HepG2 (cell line): ENCODE results near the gene NDRG3. TPM values are rescaled to one million over a fixed set of nuclear protein-coding genes. Genes with fewer than 3 reads are reported as not detected.

Experiments used
- FUBP1 ChIP-seq: sonication (generic); formaldehyde crosslinking; IDR thresholded peaks from 2 replicates; pipeline ENCODE4 v1.5.1; 2020; ENCODE audit warnings: missing genetic modification reagents, mild to moderate bottlenecking, borderline replicate concordance
- GPN1 ChIP-seq: sonication (generic); formaldehyde crosslinking; IDR thresholded peaks from 2 replicates; pipeline ENCODE4 v1.5.1; 2020; ENCODE audit warnings: missing genetic modification reagents, borderline replicate concordance
- HOXA5 ChIP-seq: sonication (generic); formaldehyde crosslinking; IDR thresholded peaks from 2 replicates; pipeline ENCODE4 v1.4.0; 2020; ENCODE audit warnings: missing genetic modification reagents
- KDM1A ChIP-seq: IDR thresholded peaks from 2 replicates; pipeline ENCODE4 v1.6.1; 2016; ENCODE audit warnings: missing compliant biosample characterization
- KLF15 ChIP-seq: sonication (generic); formaldehyde crosslinking; IDR thresholded peaks from 2 replicates; pipeline ENCODE4 v1.8.1; 2023; ENCODE audit warnings: borderline replicate concordance, mild to moderate bottlenecking, inconsistent platforms, missing genetic modification reagents, mixed read lengths
- KLF16 ChIP-seq, 2 experiments: sonication (generic) in 1 of 2; formaldehyde crosslinking in 1 of 2; IDR thresholded peaks; 2 replicates each; pipeline versions ENCODE4 v1.6.1 to v1.8.0; 2016 to 2023; ENCODE audit warnings: missing genetic modification reagents in 2 of 2, missing compliant biosample characterization in 1 of 2
- NCOR1 ChIP-seq: fragments of 200-600 bp; sonication (generic); IDR thresholded peaks from 2 replicates; pipeline ENCODE4 v1.7.0; 2017; ENCODE audit warnings: antibody characterized with exemption, low read length, borderline replicate concordance
- SIX1 ChIP-seq: sonication (generic); formaldehyde crosslinking; IDR thresholded peaks from 2 replicates; pipeline ENCODE4 v1.4.0; 2020; ENCODE audit warnings: missing genetic modification reagents, borderline replicate concordance
- SRSF9 ChIP-seq: fragments of 200-400 bp; formaldehyde crosslinking; IDR thresholded peaks from 2 replicates; pipeline ENCODE4 v1.6.1; 2018; ENCODE audit warnings: borderline replicate concordance, mild to moderate bottlenecking, low read depth, low read length; ENCODE audit not compliant: insufficient read depth, poor library complexity, severe bottlenecking
- TCF7 ChIP-seq: sonication (generic); IDR thresholded peaks from 2 replicates; pipeline ENCODE4 v1.6.1; 2016; ENCODE audit warnings: antibody characterized with exemption, low read depth
- ZFAT ChIP-seq: sonication (generic); formaldehyde crosslinking; conservative IDR thresholded peaks from 2 replicates; pipeline ENCODE4 v1.8.1; 2023; ENCODE audit warnings: missing genetic modification reagents, inconsistent platforms
- ZNF180 ChIP-seq: sonication (generic); formaldehyde crosslinking; IDR thresholded peaks from 2 replicates; pipeline ENCODE4 v1.4.0; 2020; ENCODE audit warnings: low read depth, missing genetic modification reagents, borderline replicate concordance
- ZNF24 ChIP-seq: fragments of 450-650 bp; IDR thresholded peaks from 2 replicates; pipeline ENCODE4 v1.6.1; 2017; ENCODE audit warnings: antibody characterized with exemption, mild to moderate bottlenecking
- ZNF362 ChIP-seq: sonication (generic); formaldehyde crosslinking; IDR thresholded peaks from 2 replicates; pipeline ENCODE4 v1.4.0; 2020; ENCODE audit warnings: missing genetic modification reagents, mild to moderate bottlenecking, borderline replicate concordance
- ZNF562 ChIP-seq: sonication (generic); formaldehyde crosslinking; IDR thresholded peaks from 2 replicates; pipeline ENCODE4 v1.8.0; 2022; ENCODE audit warnings: missing genetic modification reagents, borderline replicate concordance
- ZNF616 ChIP-seq: sonication (generic); formaldehyde crosslinking; IDR thresholded peaks from 2 replicates; pipeline ENCODE4 v1.5.0; 2020; ENCODE audit warnings: low read depth, mild to moderate bottlenecking, missing genetic modification reagents
- polyA plus RNA-seq, 8 experiments: library from polyadenylated mRNA; depleted of rRNA in 3 of 8; stranded (reverse) in 7 of 8; unstranded in 1 of 8; fragments of >200 nt; fragmentation: Illumina TruSeq in 4 of 8; extraction: Trizol in 4 of 8; gene quantifications; 2 replicates each; pipeline versions ENCODE4 v1.2.1 to v1.2.3, GENCODE V29; 2011 to 2016; ENCODE audit warnings: low read depth in 4 of 8, missing spikeins in 1 of 8, mixed read lengths in 1 of 8; ENCODE audit not compliant: insufficient read depth in 1 of 8
- total RNA-seq, 5 experiments: library from RNA; depleted of rRNA; stranded (reverse); fragments of >200 nt; fragmentation: Illumina TruSeq; extraction: Trizol; gene quantifications; 2 replicates each; pipeline ENCODE4 v1.2.3, GENCODE V29; 2016; ENCODE audit warnings: low read depth in 1 of 5
- TF ChIP-seq, protein P1 (sequence below): sonication (generic); formaldehyde crosslinking; IDR thresholded peaks from 2 replicates; pipeline ENCODE4 v1.9.0; 2021; ENCODE audit warnings: missing genetic modification reagents, borderline replicate concordance
- TF ChIP-seq, protein P2 (sequence below): sonication (generic); formaldehyde crosslinking; IDR thresholded peaks from 2 replicates; pipeline ENCODE4 v1.5.0; 2020; ENCODE audit warnings: missing genetic modification reagents
- TF ChIP-seq, protein P3 (sequence below): sonication (generic); formaldehyde crosslinking; conservative IDR thresholded peaks from 2 replicates; pipeline ENCODE4 v1.8.0; 2022; ENCODE audit warnings: missing genetic modification reagents

Gene NDRG3
- total and polyA plus RNA-seq, 2 of the 13 experiments (the other 11 are each of a cell fraction or from before 2014, with no cell fraction given), result 36.0 to 40.5 TPM

DNA sequence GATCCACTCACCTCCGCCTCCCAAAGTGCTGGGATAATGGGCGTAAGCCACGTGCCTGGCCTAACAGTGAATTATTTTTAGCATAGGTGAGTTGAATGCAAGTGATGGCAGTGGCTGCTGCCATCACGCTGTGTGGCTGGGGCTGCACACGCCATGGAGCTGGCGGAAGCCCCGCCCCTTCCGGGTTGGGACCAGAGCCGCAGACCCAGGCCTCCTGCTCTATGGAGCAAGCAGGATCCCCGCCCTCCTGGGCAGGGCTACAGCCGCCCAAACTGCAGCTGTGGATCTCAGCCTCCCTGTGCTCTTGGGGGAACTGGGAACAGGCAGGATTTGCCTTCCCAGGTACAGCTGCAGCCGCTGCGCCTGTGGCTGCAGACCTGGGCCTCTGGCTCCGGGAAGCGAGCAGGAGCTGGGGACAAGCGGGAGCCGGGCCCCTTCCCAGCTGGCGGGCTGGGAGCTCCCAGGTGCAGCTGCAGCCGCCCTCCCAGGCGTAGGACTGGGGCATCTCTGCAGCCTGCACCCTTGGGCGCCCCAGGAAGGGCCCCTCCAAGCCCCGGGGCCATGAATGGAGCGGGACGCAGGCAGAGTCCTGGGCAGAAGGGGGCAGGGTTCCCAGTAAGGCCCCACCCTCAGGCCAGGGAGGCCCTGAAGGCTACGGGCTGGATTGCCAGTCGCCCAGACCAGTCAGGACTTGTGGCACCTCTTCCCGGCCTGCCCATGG, 69.0 kb downstream of the NDRG3 start (continued):
- TF ChIP-seq ZNF24 (no peak), HOXA5 (CRISPR knock-in tag) (no peak), SRSF9 (no peak), ZFAT (no peak), TCF7 (no peak), FUBP1 (no peak), GPN1 (CRISPR knock-in tag) (0 out of 2 replicates have a peak, but pooled peaks have one; percentile 56), ZNF180 (CRISPR knock-in tag) (no peak), ZNF562 (no peak), KLF16 (CRISPR knock-in tag; IDR thresholded peaks at IDR 0.05) (no peak), SIX1 (CRISPR knock-in tag) (no peak), KDM1A (CRISPR knock-in tag) (no peak), ZNF616 (CRISPR knock-in tag) (no peak), ZNF362 (CRISPR knock-in tag) (no peak), KLF15 (no peak), NCOR1 (no peak)
- TF ChIP-seq, protein P1, sequence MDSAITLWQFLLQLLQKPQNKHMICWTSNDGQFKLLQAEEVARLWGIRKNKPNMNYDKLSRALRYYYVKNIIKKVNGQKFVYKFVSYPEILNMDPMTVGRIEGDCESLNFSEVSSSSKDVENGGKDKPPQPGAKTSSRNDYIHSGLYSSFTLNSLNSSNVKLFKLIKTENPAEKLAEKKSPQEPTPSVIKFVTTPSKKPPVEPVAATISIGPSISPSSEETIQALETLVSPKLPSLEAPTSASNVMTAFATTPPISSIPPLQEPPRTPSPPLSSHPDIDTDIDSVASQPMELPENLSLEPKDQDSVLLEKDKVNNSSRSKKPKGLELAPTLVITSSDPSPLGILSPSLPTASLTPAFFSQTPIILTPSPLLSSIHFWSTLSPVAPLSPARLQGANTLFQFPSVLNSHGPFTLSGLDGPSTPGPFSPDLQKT, result no peak
- TF ChIP-seq, protein P2, sequence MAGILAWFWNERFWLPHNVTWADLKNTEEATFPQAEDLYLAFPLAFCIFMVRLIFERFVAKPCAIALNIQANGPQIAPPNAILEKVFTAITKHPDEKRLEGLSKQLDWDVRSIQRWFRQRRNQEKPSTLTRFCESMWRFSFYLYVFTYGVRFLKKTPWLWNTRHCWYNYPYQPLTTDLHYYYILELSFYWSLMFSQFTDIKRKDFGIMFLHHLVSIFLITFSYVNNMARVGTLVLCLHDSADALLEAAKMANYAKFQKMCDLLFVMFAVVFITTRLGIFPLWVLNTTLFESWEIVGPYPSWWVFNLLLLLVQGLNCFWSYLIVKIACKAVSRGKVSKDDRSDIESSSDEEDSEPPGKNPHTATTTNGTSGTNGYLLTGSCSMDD (CRISPR knock-in tag), result no peak
- TF ChIP-seq, protein P3, sequence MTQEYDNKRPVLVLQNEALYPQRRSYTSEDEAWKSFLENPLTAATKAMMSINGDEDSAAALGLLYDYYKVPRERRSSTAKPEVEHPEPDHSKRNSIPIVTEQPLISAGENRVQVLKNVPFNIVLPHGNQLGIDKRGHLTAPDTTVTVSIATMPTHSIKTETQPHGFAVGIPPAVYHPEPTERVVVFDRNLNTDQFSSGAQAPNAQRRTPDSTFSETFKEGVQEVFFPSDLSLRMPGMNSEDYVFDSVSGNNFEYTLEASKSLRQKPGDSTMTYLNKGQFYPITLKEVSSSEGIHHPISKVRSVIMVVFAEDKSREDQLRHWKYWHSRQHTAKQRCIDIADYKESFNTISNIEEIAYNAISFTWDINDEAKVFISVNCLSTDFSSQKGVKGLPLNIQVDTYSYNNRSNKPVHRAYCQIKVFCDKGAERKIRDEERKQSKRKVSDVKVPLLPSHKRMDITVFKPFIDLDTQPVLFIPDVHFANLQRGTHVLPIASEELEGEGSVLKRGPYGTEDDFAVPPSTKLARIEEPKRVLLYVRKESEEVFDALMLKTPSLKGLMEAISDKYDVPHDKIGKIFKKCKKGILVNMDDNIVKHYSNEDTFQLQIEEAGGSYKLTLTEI (CRISPR knock-in tag), result no peak
